Hepatocyte (in vitro differentiated cells): ENCODE data around the gene CHP1.
"Not testable (repeated sequence)": the region's sequence is repeated elsewhere in the genome, so short reads cannot be mapped to it uniquely, and the experiment has no call there.

Experiments used
- EZH2 ChIP-seq: fragments of 200-600 bp; sonication (generic); IDR thresholded peaks from 2 replicates; pipeline ENCODE4 v1.6.1; 2016; ENCODE audit warnings: antibody characterized with exemption, mild to moderate bottlenecking, borderline replicate concordance
- EZH2phosphoT487 ChIP-seq: fragments of 200-600 bp; sonication (generic); IDR thresholded peaks from one replicate; pipeline ENCODE4 v1.6.1; 2018; ENCODE audit warnings: antibody characterized with exemption, mild to moderate bottlenecking, low read depth, moderate library complexity; ENCODE audit not compliant: unreplicated experiment, severe bottlenecking
- TF ChIP-seq, protein P1 (sequence below): fragments of 200-600 bp; sonication (generic); IDR thresholded peaks from 2 replicates; pipeline ENCODE4 v1.5.1; 2016; ENCODE audit warnings: antibody characterized with exemption, mild to moderate bottlenecking; ENCODE audit not compliant: poor library complexity

DNA sequence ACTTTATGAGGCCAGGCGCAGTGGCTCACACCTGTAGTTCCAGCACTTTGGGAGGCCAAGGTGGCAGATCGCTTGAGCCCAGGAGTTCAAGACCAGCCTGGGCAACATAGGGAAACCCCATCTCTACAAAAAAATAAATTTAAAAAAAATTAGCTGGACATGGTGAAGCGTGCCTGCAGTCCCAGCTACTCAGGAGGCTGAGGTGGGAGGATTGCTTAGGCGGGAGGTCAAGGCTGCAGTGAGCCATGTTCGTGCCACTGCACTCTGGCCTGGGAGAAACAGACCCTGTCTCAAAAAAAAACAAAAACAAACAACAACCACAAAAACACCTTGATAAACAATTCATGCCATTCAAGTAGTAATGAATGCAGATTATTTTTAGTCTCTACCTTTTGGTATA lies 4.2 kb downstream of the CHP1 start:
- TF ChIP-seq, protein P1, sequence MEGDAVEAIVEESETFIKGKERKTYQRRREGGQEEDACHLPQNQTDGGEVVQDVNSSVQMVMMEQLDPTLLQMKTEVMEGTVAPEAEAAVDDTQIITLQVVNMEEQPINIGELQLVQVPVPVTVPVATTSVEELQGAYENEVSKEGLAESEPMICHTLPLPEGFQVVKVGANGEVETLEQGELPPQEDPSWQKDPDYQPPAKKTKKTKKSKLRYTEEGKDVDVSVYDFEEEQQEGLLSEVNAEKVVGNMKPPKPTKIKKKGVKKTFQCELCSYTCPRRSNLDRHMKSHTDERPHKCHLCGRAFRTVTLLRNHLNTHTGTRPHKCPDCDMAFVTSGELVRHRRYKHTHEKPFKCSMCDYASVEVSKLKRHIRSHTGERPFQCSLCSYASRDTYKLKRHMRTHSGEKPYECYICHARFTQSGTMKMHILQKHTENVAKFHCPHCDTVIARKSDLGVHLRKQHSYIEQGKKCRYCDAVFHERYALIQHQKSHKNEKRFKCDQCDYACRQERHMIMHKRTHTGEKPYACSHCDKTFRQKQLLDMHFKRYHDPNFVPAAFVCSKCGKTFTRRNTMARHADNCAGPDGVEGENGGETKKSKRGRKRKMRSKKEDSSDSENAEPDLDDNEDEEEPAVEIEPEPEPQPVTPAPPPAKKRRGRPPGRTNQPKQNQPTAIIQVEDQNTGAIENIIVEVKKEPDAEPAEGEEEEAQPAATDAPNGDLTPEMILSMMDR, result not testable (repeated sequence)
- not testable (repeated sequence) for TF ChIP-seq EZH2, EZH2phosphoT487
